ENCODE results near the gene DUS2. TPM values are rescaled to one million over a fixed set of nuclear protein-coding genes. Genes with fewer than 3 reads are reported as not detected.

DUS2 gene
- total and polyA plus RNA-seq, 9 of the 15 experiments (the other 6 are each of a cell fraction or from before 2014, with no cell fraction given): 5.8 to 22.5 (median 20.6) TPM

GRCh38 chr16:67993207-67994039 is 29.7 kb upstream of the DUS2 start (continued):
- TF ChIP-seq THAP7 (CRISPR knock-in tag; IDR thresholded peaks at IDR 0.05) (no peak), ZNF354B (CRISPR knock-in tag; IDR thresholded peaks at IDR 0.05) (no peak), BDP1 (IDR thresholded peaks at IDR 0.05; ENCODE audit: insufficient read depth, insufficient read length) (no peak), ZNF146 (CRISPR knock-in tag; IDR thresholded peaks at IDR 0.05; ENCODE audit: unreplicated experiment) (no peak), CBX3 (IDR thresholded peaks at IDR 0.05; ENCODE audit: borderline replicate concordance in 1 of 2, low read length in 2 of 2) (peak in 1 of 2 experiments; percentile 82; a peak in 1 of 3 replicates), SMARCB1 (IDR thresholded peaks at IDR 0.05; ENCODE audit: insufficient read length, low read depth) (no peak), KDM2B (CRISPR knock-in tag; IDR thresholded peaks at IDR 0.05) (peak; percentile 40; the same call in 1 of the 2 replicates), MBD2 (IDR thresholded peaks at IDR 0.05; ENCODE audit: borderline replicate concordance, low read depth) (peak; percentile 46; the same call in 1 of the 2 replicates), GABPB2 (CRISPR knock-in tag; conservative IDR thresholded peaks at IDR 0.05) (no peak), ZNF24 (IDR thresholded peaks at IDR 0.05) (peak; percentile 33; the same call in 1 of the 2 replicates), ETS1 (conservative IDR thresholded peaks at IDR 0.05; ENCODE audit: control insufficient read depth, low read depth, low read length) (peak; percentile 58), ETV6 (IDR thresholded peaks at IDR 0.05; ENCODE audit: borderline replicate concordance in 1 of 2, low read depth in 2 of 2, low read length in 1 of 2) (no peak), ETV6 (CRISPR knock-in tag; IDR thresholded peaks at IDR 0.05; ENCODE audit: borderline replicate concordance) (no peak), SAFB2 (IDR thresholded peaks at IDR 0.05; ENCODE audit: borderline replicate concordance, low read depth, low read length, severe bottlenecking) (no peak), CCNT2 (IDR thresholded peaks at IDR 0.05; ENCODE audit: borderline replicate concordance, extremely low read depth, insufficient read length, low read depth, low read length) (peak; percentile 83), JUND (IDR thresholded peaks at IDR 0.05; ENCODE audit: borderline replicate concordance, low read depth, low read length) (peak; percentile 70), JUND (tag; IDR thresholded peaks at IDR 0.05; ENCODE audit: borderline replicate concordance, low read depth, low read length) (no peak; the same call in 2 of the 3 replicates), SAFB (IDR thresholded peaks at IDR 0.05; ENCODE audit: borderline replicate concordance, low read depth, low read length) (peak; percentile 89), ETV5 (CRISPR knock-in tag; IDR thresholded peaks at IDR 0.05; ENCODE audit: low read depth) (peak; percentile 51), MECOM (CRISPR knock-in tag; IDR thresholded peaks at IDR 0.05) (no peak), CC2D1A (IDR thresholded peaks at IDR 0.05) (peak; percentile 79), ZNF280A (IDR thresholded peaks at IDR 0.05; ENCODE audit: low read depth, partially characterized antibody) (no peak)
